Measurements from ENCODE around the gene CLTA. TPM values are rescaled to one million over a fixed set of nuclear protein-coding genes. Genes with fewer than 3 reads are reported as not detected.

CLTA gene
- total RNA-seq, 1 experiment from 2014 or later, result 195 TPM

GRCh38 chr9:36258996-36259533, 68.3 kb downstream of the CLTA start:
- no peak overlapping the region for H2BK5ac ChIP-seq (ENCODE audit: insufficient read length, low read length)
- H4K8ac ChIP-seq (replicated peaks; ENCODE audit: insufficient read length, low read depth, low read length), result no peak overlapping the region
- peak overlapping the region; percentile 59 for H3K4me2 ChIP-seq (ENCODE audit: insufficient read depth, insufficient read length, low read length)

More at GRCh38 chr9:36258996-36259533, 68.3 kb downstream of the CLTA start:
- peak overlapping the region; percentile 74 for H3K14ac ChIP-seq (ENCODE audit: insufficient read depth, low read length)
- H4K91ac ChIP-seq (ENCODE audit: insufficient read length, low read depth, low read length), result no peak overlapping the region
- Mint-ChIP-seq H3K4me3 (peak overlapping the region; percentile 83 to 88), H3K4me1 (0 out of 4 replicates have a peak, but pooled peaks cover 0 to 2% of the 10 kb centered on the region in 2 experiments), H3K9me3 (no peaks in the 10 kb centered on the region; a peak in 1 of 5 replicates), H3K27me3 (ENCODE audit: low read depth) (no peaks in the 10 kb centered on the region), H3K27ac (peak overlapping the region in 1 of 3 experiments; percentile 91; a peak in 2 of 7 replicates), H3K36me3 (ENCODE audit: insufficient read depth in 1 of 3, low read depth in 3 of 3) (peaks cover 0 to 7% (median 0%) of the 10 kb centered on the region in 3 experiments; a peak in 1 of 7 replicates)
- TF ChIP-seq CTCF (conservative IDR thresholded peaks at IDR 0.05), result no peak
- no peaks in the 10 kb centered on the region for H4K20me1 ChIP-seq (ENCODE audit: control insufficient read depth, insufficient read depth, insufficient read length)
- no peak overlapping the region for H3K18ac ChIP-seq (ENCODE audit: insufficient read length, low read depth, low read length)
- no peak for DNase-seq
- no peak overlapping the region for H2AK5ac ChIP-seq (ENCODE audit: insufficient read length, low read length)
- H3K79me1 ChIP-seq (ENCODE audit: insufficient read depth, low read depth, low read length, poor library complexity, severe bottlenecking), result no peaks in the 10 kb centered on the region
- H3K9ac ChIP-seq (ENCODE audit: extremely low read depth, insufficient read length, low read length), result peak overlapping the region; percentile 59
- H3T11ph ChIP-seq (ENCODE audit: low read length), result no peak overlapping the region
- H2BK20ac ChIP-seq (ENCODE audit: low read depth, low read length, poor library complexity, severe bottlenecking), result no peak overlapping the region
- H3K23ac ChIP-seq (ENCODE audit: insufficient read length, low read depth, low read length), result no peak overlapping the region
- H3K4ac ChIP-seq (ENCODE audit: low read depth, low read length), result no peak overlapping the region
- H3K56ac ChIP-seq (ENCODE audit: insufficient read length, low read depth, low read length), result no peak overlapping the region
- H2BK12ac ChIP-seq (ENCODE audit: insufficient read length, low read depth, low read length), result no peak overlapping the region
- H3K79me2 ChIP-seq (ENCODE audit: insufficient read depth, low read length), result no peaks in the 10 kb centered on the region
- H3K27ac ChIP-seq (ENCODE audit: insufficient read length, low read depth, low read length), result no peak overlapping the region
- H2AFZ ChIP-seq (ENCODE audit: low read length), result peak overlapping the region; percentile 32
- no peak overlapping the region for H2BK15ac ChIP-seq (ENCODE audit: low read depth, low read length)
- no CpG with 5 or more reads among the region's 7 CpGs for WGBS (ENCODE audit: extremely low coverage, insufficient read length, low lambda C conversion rate)
- H4K5ac ChIP-seq (ENCODE audit: insufficient read length, low read depth, low read length), result no peak overlapping the region
- H3K23me2 ChIP-seq (ENCODE audit: insufficient read length, low read depth, low read length, poor library complexity, severe bottlenecking), result peaks cover 3% of the 10 kb centered on the region
- no peaks in the 10 kb centered on the region for H3K9me3 ChIP-seq (ENCODE audit: control insufficient read depth, low read depth, low read length)
- H2BK120ac ChIP-seq (ENCODE audit: low read depth, low read length, poor library complexity, severe bottlenecking), result no peak overlapping the region
- H3K27me3 ChIP-seq (ENCODE audit: insufficient read depth, low read length), result no peaks in the 10 kb centered on the region
- no peaks in the 10 kb centered on the region for H3K4me1 ChIP-seq (ENCODE audit: insufficient read depth, low read length)

Other genes starting within 250 kb of the CLTA start
- gene OR2S2, start 232.8 kb upstream of the CLTA start, total RNA-seq (2021), result not detected in 2 replicates
- 9.5 and 10.3 TPM in 2 replicates for gene RECK, start 154.0 kb upstream of the CLTA start, total RNA-seq (2021)
- 9.7 and 10.0 TPM in 2 replicates for gene GLIPR2, start 54.2 kb upstream of the CLTA start, total RNA-seq (2021)
- 0.11 TPM in 1 of 2 replicates, not detected in the other for gene CCIN, start 21.5 kb upstream of the CLTA start, total RNA-seq (2021)
- gene GNE, start 67.5 kb downstream of the CLTA start, total RNA-seq (2021), result 6.1 and 6.3 TPM in 2 replicates
- gene RNF38, start 209.3 kb downstream of the CLTA start, total RNA-seq (2021), result 58.8 and 60.2 TPM in 2 replicates

Measured in H9 (cell line).